ENCODE results near the gene CDS2. TPM values are rescaled to one million over a fixed set of nuclear protein-coding genes. Genes with fewer than 3 reads are reported as not detected.

The CDS2 gene
- total RNA-seq, 1 experiment from 2014 or later = 49.1 TPM

DNA sequence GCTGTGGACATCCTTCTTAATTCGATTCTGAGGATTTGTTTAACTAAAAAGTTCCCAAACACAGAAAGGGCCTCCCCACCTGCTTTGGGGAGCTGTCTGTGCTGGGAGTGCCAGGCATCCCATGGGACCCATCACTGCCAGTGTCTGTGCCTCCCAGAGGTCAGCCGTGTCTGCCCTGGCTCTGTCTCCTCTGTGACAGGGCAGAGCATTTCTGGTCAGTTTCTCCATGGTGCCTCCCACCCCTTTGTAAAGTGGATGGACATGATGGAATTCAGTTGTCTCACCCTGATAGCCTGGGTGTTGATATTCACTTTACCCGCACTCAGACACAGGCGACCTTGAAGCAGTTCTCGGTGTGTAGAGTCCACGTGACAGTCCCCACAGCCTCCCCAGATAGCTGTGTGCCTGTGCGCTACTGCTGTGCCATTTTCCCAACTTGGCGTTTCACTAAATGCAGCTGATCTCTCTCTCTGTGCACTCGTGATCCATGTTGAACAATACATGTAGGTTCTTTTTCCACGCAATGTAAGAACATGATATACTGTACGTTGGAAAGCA, 70.5 kb downstream of the CDS2 start:
- CTCF ChIA-PET = interaction anchor here (0.9 to 4.8 kb wide), 3 partner anchors 8 to 71 kb away, joined by 3 to 24 read pairs (median 3); partner anchors contain the start of gene CDS2
- Mint-ChIP-seq H3K27ac (no peak overlapping the region), H3K4me3 (no peak overlapping the region), H3K4me1 (peaks cover 6% of the 10 kb centered on the region), H3K9me3 (no peaks in the 10 kb centered on the region), H3K27me3 (ENCODE audit: low read depth) (no peaks in the 10 kb centered on the region), H3K36me3 (peaks cover 17% of the 10 kb centered on the region; the same call in 1 of the 2 replicates)
- no peak for DNase-seq (ENCODE audit: low spot score)
- no peak for ATAC-seq
- TF ChIP-seq ZNF423 (CRISPR knock-in tag; IDR thresholded peaks at IDR 0.05) (no peak), HMGA2 (CRISPR knock-in tag; IDR thresholded peaks at IDR 0.05) (no peak), JAZF1 (CRISPR knock-in tag; IDR thresholded peaks at IDR 0.05) (no peak)
- POLR2A ChIA-PET = no interaction called here

GRCh38 chr20:5197847-5198650, 71.2 kb downstream of the CDS2 start:
- TF ChIP-seq NFE2L1 (CRISPR knock-in tag; IDR thresholded peaks at IDR 0.05) = no peak
- no peak for TF ChIP-seq ZNF396 (CRISPR knock-in tag; IDR thresholded peaks at IDR 0.05; ENCODE audit: borderline replicate concordance)
- no peak for TF ChIP-seq ZNF138 (CRISPR knock-in tag; conservative IDR thresholded peaks at IDR 0.05)
- TF ChIP-seq IRF2 (CRISPR knock-in tag; IDR thresholded peaks at IDR 0.05; ENCODE audit: borderline replicate concordance, low read depth) = no peak
- no peak for TF ChIP-seq ZNF121 (CRISPR knock-in tag; IDR thresholded peaks at IDR 0.05)
- TF ChIP-seq, protein P1, sequence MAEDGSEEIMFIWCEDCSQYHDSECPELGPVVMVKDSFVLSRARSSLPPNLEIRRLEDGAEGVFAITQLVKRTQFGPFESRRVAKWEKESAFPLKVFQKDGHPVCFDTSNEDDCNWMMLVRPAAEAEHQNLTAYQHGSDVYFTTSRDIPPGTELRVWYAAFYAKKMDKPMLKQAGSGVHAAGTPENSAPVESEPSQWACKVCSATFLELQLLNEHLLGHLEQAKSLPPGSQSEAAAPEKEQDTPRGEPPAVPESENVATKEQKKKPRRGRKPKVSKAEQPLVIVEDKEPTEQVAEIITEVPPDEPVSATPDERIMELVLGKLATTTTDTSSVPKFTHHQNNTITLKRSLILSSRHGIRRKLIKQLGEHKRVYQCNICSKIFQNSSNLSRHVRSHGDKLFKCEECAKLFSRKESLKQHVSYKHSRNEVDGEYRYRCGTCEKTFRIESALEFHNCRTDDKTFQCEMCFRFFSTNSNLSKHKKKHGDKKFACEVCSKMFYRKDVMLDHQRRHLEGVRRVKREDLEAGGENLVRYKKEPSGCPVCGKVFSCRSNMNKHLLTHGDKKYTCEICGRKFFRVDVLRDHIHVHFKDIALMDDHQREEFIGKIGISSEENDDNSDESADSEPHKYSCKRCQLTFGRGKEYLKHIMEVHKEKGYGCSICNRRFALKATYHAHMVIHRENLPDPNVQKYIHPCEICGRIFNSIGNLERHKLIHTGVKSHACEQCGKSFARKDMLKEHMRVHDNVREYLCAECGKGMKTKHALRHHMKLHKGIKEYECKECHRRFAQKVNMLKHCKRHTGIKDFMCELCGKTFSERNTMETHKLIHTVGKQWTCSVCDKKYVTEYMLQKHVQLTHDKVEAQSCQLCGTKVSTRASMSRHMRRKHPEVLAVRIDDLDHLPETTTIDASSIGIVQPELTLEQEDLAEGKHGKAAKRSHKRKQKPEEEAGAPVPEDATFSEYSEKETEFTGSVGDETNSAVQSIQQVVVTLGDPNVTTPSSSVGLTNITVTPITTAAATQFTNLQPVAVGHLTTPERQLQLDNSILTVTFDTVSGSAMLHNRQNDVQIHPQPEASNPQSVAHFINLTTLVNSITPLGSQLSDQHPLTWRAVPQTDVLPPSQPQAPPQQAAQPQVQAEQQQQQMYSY (CRISPR knock-in tag; IDR thresholded peaks at IDR 0.05) = no peak
- TF ChIP-seq GABPB1 (CRISPR knock-in tag; IDR thresholded peaks at IDR 0.05) = no peak
- no peak for TF ChIP-seq ZNF317 (CRISPR knock-in tag; IDR thresholded peaks at IDR 0.05; ENCODE audit: borderline replicate concordance, low read depth)
- TF ChIP-seq OVOL2 (CRISPR knock-in tag; IDR thresholded peaks at IDR 0.05; ENCODE audit: borderline replicate concordance) = no peak
- TF ChIP-seq CBFB (CRISPR knock-in tag; IDR thresholded peaks at IDR 0.05; ENCODE audit: low read depth) = no peak
- no peak for TF ChIP-seq AFF4 (CRISPR knock-in tag; IDR thresholded peaks at IDR 0.05; ENCODE audit: borderline replicate concordance)
- TF ChIP-seq, protein P2, sequence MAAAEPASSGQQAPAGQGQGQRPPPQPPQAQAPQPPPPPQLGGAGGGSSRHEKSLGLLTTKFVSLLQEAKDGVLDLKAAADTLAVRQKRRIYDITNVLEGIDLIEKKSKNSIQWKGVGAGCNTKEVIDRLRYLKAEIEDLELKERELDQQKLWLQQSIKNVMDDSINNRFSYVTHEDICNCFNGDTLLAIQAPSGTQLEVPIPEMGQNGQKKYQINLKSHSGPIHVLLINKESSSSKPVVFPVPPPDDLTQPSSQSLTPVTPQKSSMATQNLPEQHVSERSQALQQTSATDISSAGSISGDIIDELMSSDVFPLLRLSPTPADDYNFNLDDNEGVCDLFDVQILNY (CRISPR knock-in tag; IDR thresholded peaks at IDR 0.05) = no peak
- TF ChIP-seq SMAD4 (CRISPR knock-in tag; IDR thresholded peaks at IDR 0.05) = no peak
- TF ChIP-seq ZNF671 (CRISPR knock-in tag; IDR thresholded peaks at IDR 0.05) = no peak
- TF ChIP-seq CREB1 (CRISPR knock-in tag; IDR thresholded peaks at IDR 0.05) = no peak
- TF ChIP-seq CTCF (IDR thresholded peaks at IDR 0.05) = no peak
- no peak for TF ChIP-seq ZNF281 (CRISPR knock-in tag; IDR thresholded peaks at IDR 0.05)
- CTCF ChIA-PET = interaction anchor here (4.8 kb wide), 1 partner anchor 71 kb away, joined by 24 read pairs; the partner anchor contains the start of gene CDS2

More at GRCh38 chr20:5197847-5198650, 71.2 kb downstream of the CDS2 start:
- no peak for DNase-seq (ENCODE audit: low spot score)
- no peaks in the 10 kb centered on the region for H3K9me3 Mint-ChIP-seq
- peaks cover 6% of the 10 kb centered on the region for H3K4me1 Mint-ChIP-seq
- ATAC-seq = no peak
- peaks cover 17% of the 10 kb centered on the region; the same call in 1 of the 2 replicates for H3K36me3 Mint-ChIP-seq
- H3K4me3 Mint-ChIP-seq = no peak overlapping the region
- POLR2A ChIA-PET = no interaction called here
- H3K27ac Mint-ChIP-seq = no peak overlapping the region
- H3K27me3 Mint-ChIP-seq (ENCODE audit: low read depth) = no peaks in the 10 kb centered on the region
